Measurements from ENCODE around the gene GPC6.
A peak's percentile ranks its signal among the peaks of the same experiment; 100 is the strongest.

Gene GPC6

DNA sequence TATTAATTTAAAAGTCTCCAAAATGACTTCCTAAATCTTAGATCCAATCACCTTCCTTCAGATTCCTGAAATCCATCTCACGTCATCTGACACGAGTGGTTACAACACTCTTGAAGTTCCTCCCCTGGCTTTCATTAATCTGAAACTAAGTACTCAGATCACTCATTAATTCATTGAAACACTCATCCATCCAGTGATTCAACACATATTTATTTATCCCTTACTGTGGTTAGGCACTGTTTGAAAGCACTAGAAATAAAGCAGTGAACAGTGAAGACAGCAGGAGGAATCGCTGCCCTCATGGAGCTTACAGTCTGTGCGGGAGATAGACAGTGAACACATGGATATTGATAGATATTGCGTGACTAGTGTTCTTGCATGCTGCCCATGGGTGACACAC lies 780.5 kb downstream of the GPC6 start:
- DNase-seq, result no peak

- DNase-seq, result no peak
These were observed 783.1 kb downstream of the GPC6 start for GRCh38 chr13:94009701-94010100.

- no peak for DNase-seq
These were observed 787.9 kb downstream of the GPC6 start for GRCh38 chr13:94014461-94014860.

GRCh38 chr13:94020426-94020825 lies 793.8 kb downstream of the GPC6 start:
- no peak for DNase-seq

DNA sequence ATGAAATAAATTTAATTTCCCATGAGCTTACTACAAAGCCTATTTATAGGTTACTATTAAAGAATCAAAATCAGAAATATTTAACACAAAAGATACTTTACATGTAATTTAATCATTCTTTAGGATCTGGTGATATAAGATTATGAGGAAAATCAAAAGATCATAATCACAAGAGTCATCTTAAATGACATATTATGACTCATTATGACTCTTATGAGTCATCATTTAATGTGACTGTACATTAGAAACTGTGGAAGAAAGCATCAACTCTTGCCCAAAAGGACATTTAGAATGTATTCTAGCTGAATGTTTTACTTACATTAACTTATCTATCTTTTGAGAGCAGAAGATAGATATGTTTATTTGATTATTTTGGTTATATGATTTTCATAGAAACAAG lies 794.2 kb downstream of the GPC6 start:
- DNase-seq, result peak in 1 of 2 experiments; percentile 24

- no peak for DNase-seq
These were observed 801.6 kb downstream of the GPC6 start for GRCh38 chr13:94028234-94028633.

GRCh38 chr13:94028650-94029049 lies 802.0 kb downstream of the GPC6 start:
- DNase-seq, result no peak

GRCh38 chr13:94030415-94031119 lies 804.0 kb downstream of the GPC6 start:
- DNase-seq, result no peak

- no peak for DNase-seq
These were observed 805.0 kb downstream of the GPC6 start for GRCh38 chr13:94031609-94032008.

GRCh38 chr13:94033098-94033497 lies 806.5 kb downstream of the GPC6 start:
- no peak for DNase-seq

GRCh38 chr13:94033830-94034642 lies 807.4 kb downstream of the GPC6 start:
- no peak for DNase-seq

GRCh38 chr13:94050039-94050438 lies 823.4 kb downstream of the GPC6 start:
- DNase-seq, result no peak

DNA sequence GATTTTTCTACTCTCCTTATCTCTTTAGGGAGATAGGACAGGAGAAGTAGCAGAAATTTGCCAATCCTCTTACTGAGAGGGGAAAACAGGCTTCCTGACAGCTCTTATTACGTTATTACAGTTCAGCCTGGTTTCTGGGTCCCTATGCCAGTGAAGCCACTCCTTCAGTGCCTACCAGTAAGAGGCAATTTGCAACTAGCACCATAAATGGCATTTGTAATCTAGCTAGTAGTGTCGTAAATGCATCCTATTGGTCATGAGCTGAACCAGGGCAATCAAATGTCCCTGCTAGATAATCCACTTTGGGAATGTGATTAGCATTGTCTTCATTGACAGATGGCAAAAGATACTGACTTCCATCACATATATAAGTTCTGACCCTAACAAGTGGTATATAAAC lies 824.1 kb downstream of the GPC6 start:
- no peak for DNase-seq

- no peak for DNase-seq
These were observed 827.5 kb downstream of the GPC6 start for GRCh38 chr13:94053986-94054593.

- DNase-seq, result no peak
These were observed 829.9 kb downstream of the GPC6 start for GRCh38 chr13:94056362-94056990.

DNA sequence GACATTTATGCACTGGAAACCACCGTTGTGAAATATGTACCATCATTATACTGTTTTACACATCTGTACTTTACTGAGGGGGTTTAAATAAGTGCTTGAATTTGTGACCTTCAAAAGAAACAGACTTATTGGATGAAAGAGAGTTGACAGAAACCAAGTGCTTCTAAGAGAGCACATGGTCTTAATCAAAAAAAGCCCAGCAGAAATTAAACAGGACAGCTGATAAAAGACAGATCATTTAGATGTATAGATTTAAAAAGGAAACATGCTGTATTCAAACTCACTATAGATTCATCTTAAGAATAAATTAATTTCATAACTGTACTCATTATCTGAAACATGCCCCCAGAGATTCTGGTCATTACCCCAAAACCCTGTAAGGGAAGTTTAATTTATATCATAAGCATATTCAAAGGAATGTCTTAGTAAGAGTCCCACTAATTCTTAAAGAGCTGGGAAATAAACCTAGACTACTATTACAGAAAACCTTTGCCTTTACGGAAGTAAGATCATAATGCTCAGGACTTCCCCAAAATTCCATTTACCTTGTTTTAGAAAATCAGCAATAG lies 831.1 kb downstream of the GPC6 start:
- no peak for DNase-seq

DNA sequence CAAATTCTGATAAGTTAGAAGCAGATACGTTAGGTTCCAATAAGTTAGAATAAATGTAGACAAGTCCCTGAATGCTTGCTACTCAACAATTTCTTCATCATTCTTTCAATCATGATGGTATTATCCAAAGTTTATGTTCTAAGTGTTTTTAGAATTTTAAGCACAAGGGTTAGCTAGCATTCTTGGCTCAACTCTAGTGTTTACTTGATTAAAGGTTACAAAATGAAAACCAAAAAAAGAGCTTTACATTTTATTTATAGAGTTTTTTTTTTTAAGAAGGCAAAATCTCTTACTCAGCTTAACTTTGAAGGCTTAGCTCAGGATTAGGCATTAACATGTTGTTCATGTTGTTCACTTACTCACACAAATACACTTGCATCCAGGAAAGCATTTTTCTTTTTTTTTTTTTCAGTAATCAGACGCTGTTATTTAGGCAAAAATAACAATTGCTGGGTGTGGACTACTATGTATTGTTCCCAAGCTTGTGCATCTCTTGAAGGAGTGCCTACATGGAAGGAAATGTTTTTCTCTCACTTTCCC lies 832.3 kb downstream of the GPC6 start:
- DNase-seq, result no peak

DNA sequence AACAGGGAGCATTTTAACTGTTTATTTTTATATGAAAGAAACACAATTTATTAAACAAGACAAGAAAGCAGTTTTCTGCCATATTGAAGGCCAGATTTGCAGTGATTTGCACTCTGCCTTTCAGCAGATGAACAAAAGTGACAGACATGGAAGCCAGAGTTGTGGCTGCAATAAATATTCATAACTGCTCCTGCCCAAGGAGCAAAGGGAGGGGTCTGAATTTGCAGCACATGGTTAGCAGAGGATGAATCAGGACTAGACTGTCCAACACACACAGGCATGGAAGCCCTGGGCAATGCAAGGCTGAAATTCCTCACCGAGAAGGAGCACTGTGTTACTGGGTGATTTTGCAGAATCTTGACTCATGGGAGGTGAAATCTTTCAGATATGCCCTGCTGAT lies 834.7 kb downstream of the GPC6 start:
- no peak for DNase-seq

- no peak for DNase-seq
These were observed 836.5 kb downstream of the GPC6 start for GRCh38 chr13:94063096-94063495.

GRCh38 chr13:94063848-94064247 lies 837.2 kb downstream of the GPC6 start:
- no peak for DNase-seq

DNA sequence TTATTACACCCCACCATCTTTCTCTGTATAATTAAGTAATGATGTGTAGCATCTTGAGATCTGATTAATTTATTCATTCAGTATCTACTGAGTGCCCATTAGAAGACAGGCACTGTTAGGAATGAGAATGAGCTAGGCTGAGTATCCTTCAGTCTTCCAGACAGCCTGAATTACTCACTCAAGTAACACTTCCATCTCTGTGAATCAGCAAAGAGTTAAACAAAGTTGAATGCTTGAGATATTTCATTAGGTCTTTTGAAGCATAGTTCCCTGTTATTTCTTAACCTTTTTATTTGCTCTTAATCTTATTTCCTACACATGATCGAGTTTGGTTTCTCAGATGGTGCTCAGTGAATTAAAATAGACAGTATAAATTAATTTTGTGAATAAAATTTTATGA lies 839.1 kb downstream of the GPC6 start:
- DNase-seq, result no peak

GRCh38 chr13:94073007-94073744 lies 846.6 kb downstream of the GPC6 start:
- no peak for DNase-seq
